Activated naive CD8-positive, alpha-beta T cell treated with anti-CD3 and anti-CD28 coated beads, Interleukin-2, amount 50 U/mL, for 24 hours (primary cell): Measurements from ENCODE around the gene CPEB1.

Experiments
- ATAC-seq: fragments of 150-1000 bp; cut with Tn5 transposase; one replicate; pipeline ENCODE4 v1.10.0; 2021
- DNase-seq: peaks from one replicate; pipeline ENCODE4 v3.0.0; 2021
- H3K27ac Mint-ChIP-seq: one replicate; pipeline ENCODE4 v1.8.0; 2021; ENCODE audit warnings: mild to moderate bottlenecking, mixed read lengths
- H3K27me3 Mint-ChIP-seq: one replicate; pipeline ENCODE4 v1.8.0; 2021; ENCODE audit warnings: mixed read lengths
- H3K36me3 Mint-ChIP-seq: one replicate; pipeline ENCODE4 v1.8.0; 2021; ENCODE audit warnings: low read depth, mixed read lengths
- H3K4me1 Mint-ChIP-seq: one replicate; pipeline ENCODE4 v1.8.0; 2021; ENCODE audit warnings: mixed read lengths
- H3K4me3 Mint-ChIP-seq: one replicate; pipeline ENCODE4 v1.8.0; 2021; ENCODE audit warnings: mild to moderate bottlenecking, moderate library complexity, mixed read lengths
- H3K9me3 Mint-ChIP-seq: one replicate; pipeline ENCODE4 v1.8.0; 2021; ENCODE audit warnings: mixed read lengths

Gene CPEB1

DNA sequence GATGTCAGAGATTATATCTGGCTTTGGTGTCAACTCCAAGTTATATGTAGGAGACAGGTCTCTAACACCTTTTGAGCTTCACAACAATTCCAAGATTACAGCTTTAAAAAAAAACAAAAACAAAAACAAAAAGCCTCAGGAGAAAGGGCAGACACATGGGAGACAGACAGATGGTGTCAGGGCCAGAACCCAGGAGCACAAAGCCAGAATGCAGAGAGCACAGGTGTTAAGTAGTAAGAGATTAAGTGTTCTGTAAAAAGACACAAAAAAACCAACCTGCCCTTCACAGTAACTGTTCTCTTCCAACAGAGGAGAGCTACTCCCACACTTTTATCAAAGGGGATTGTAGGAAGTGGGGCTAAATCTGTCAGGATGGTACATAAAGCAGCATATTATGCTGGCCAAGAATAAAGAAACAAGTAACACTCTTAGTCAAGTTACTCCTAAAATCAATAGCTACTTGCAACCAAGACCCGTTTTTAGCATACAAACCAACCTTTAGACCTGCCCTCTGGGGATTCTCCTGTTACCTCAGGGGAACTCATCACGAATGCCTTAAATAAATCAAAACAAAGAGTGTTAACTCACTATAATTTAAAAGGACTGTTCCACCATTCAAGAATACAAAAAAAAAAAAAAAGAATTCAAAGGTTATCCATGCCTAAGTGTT lies 5.9 kb downstream of the CPEB1 start:
- Mint-ChIP-seq H3K4me1 (peaks cover 3% of the 10 kb centered on the region), H3K27ac (no peak overlapping the region), H3K27me3 (peaks cover 28% of the 10 kb centered on the region), H3K36me3 (no peaks in the 10 kb centered on the region), H3K4me3 (no peak overlapping the region), H3K9me3 (no peaks in the 10 kb centered on the region)
- DNase-seq (no peak), ATAC-seq (no peak)

DNA sequence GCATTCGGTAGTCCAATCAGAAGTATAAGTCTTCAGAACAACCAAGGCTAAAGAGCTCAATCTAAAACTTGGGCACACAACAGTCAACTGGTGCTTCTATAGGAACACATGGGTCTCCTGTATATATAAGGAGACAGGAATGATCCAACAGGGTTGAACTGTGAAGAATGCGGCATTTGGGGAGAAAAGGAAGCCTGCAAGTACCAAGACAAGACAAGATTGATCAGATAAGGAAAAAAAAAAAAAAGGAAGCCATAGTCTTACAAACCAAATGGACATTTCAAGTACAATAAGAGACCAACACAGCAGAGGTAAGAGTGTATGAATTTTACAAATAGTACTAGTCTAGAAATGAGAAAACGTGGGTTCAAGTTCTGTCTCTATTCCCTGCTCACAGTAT lies 6.5 kb downstream of the CPEB1 start:
- H3K9me3 Mint-ChIP-seq = no peaks in the 10 kb centered on the region

DNA sequence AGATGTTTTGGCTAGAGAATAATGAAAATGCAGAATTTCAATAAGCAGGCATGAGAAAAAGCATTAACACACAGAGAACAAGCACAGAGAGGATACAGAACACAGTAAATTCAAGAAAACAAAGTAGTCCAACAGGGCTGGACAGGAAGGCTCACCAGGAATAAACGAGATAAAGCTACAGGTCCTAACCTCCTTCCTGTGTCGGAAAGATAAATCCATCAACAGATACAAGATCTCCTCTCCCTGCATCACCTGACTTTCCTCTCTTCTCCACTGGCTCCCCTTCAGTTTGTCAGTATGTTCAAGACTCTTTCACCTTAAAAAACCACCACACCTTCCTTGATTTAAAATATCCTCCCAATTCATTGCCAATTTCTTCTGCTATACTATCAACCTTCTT lies 11.4 kb downstream of the CPEB1 start:
- no peak for ATAC-seq
- no peak for DNase-seq
- H3K27ac Mint-ChIP-seq = no peak overlapping the region
- H3K36me3 Mint-ChIP-seq = no peaks in the 10 kb centered on the region
- no peaks in the 10 kb centered on the region for H3K4me1 Mint-ChIP-seq
- peaks cover 14% of the 10 kb centered on the region for H3K27me3 Mint-ChIP-seq
- no peaks in the 10 kb centered on the region for H3K9me3 Mint-ChIP-seq
- no peak overlapping the region for H3K4me3 Mint-ChIP-seq

More for the DNA sequence above, 6.5 kb downstream of the CPEB1 start:
- DNase-seq = no peak
- peaks cover 30% of the 10 kb centered on the region for H3K27me3 Mint-ChIP-seq
- H3K27ac Mint-ChIP-seq = no peak overlapping the region
- no peaks in the 10 kb centered on the region for H3K4me1 Mint-ChIP-seq
- no peaks in the 10 kb centered on the region for H3K36me3 Mint-ChIP-seq
- no peak for ATAC-seq
- H3K4me3 Mint-ChIP-seq = no peak overlapping the region

DNA sequence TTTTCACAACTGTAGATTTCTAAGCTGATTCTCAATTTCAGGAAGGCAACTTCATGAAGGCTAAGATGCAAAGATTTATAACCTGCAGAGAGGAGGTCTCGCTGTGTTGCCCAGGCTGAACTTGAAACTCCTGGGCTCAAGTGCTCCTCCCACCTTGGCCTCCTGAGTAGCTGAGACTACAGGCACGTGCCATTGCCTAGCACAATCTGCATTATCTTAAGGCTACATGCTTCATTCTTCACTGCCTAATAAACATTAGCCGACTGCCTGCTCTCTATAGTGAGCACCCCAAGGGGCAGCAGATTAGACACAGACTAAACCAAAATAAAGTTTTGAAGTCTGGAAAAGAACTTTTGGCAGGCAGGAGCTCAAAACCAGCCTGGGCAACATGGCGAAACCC lies 17.1 kb downstream of the CPEB1 start:
- no peak overlapping the region for H3K27ac Mint-ChIP-seq
- no peaks in the 10 kb centered on the region for H3K4me1 Mint-ChIP-seq
- H3K27me3 Mint-ChIP-seq = peaks cover 2% of the 10 kb centered on the region
- DNase-seq (no peak), ATAC-seq (no peak)
- no peak overlapping the region for H3K4me3 Mint-ChIP-seq
- no peaks in the 10 kb centered on the region for H3K9me3 Mint-ChIP-seq
- no peaks in the 10 kb centered on the region for H3K36me3 Mint-ChIP-seq

DNA sequence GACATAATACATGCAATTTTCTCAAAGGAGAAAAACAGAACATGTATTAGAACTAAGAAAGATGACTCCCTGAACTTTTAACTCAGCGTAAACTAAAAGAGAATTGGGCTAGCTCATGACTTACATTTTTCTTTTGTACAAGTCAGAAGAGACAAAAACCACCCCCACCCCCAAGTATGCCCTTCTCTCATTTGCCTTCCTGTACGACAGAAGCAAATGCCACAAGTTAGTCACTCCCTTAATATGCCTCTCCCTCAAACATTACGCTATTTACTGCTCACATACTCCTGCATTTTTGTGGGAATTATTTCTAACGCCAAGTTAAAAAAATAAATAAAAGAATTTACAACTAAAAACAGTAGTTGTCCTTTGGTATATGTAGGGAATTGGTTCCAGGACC lies 22.0 kb downstream of the CPEB1 start:
- Mint-ChIP-seq H3K36me3 (no peaks in the 10 kb centered on the region), H3K4me3 (no peak overlapping the region), H3K27me3 (peaks cover 2% of the 10 kb centered on the region), H3K4me1 (no peaks in the 10 kb centered on the region), H3K27ac (no peak overlapping the region), H3K9me3 (no peaks in the 10 kb centered on the region)
- no peak for DNase-seq
- no peak for ATAC-seq

DNA sequence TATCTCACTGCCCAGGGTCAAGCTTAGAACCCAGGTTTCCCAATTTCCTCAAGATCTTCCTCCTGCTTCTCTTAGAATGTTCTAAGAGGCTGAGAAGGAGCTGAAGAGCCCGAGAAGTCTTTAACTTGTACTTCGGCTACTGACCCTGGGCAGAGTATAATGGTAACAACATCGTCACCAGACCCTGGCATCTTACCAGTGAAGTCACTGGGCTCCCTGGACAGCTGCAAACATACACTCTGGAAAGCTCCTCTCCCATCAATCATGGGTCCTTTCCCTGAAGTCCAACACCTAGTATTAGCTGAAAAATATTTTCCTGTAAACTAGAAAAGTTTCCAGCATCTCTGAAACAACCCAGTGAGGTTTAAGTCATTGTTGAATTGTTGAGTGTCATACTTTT lies 22.7 kb downstream of the CPEB1 start:
- no peak overlapping the region for H3K4me3 Mint-ChIP-seq
- no peak overlapping the region for H3K27ac Mint-ChIP-seq

DNA sequence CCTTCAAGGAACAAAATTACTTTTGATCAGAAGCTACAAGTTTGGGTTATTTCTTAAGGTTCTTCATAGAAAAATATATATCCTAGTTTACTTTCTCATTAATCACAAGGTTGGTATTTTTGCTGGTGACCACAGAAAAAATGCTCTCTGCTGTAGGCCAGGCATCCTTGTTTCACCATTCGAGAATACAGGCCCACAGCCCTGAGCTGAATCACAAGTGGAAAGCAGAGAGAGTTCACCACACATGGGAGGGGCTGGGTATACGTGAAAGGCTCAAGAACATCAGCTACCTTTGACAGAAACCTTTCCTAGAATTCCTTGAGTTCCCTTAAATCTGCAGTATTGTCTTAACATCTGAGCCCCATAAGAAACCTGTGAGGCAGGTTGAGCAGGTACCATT lies 23.2 kb downstream of the CPEB1 start:
- ATAC-seq (no peak), DNase-seq (no peak)
- Mint-ChIP-seq H3K4me3 (no peak overlapping the region), H3K4me1 (no peaks in the 10 kb centered on the region), H3K36me3 (no peaks in the 10 kb centered on the region), H3K27me3 (peaks cover 2% of the 10 kb centered on the region), H3K9me3 (no peaks in the 10 kb centered on the region), H3K27ac (no peak overlapping the region)

More for the DNA sequence above, 22.7 kb downstream of the CPEB1 start:
- no peaks in the 10 kb centered on the region for H3K4me1 Mint-ChIP-seq
- no peaks in the 10 kb centered on the region for H3K36me3 Mint-ChIP-seq
- H3K9me3 Mint-ChIP-seq = no peaks in the 10 kb centered on the region
- DNase-seq (no peak), ATAC-seq (no peak)
- peaks cover 2% of the 10 kb centered on the region for H3K27me3 Mint-ChIP-seq

DNA sequence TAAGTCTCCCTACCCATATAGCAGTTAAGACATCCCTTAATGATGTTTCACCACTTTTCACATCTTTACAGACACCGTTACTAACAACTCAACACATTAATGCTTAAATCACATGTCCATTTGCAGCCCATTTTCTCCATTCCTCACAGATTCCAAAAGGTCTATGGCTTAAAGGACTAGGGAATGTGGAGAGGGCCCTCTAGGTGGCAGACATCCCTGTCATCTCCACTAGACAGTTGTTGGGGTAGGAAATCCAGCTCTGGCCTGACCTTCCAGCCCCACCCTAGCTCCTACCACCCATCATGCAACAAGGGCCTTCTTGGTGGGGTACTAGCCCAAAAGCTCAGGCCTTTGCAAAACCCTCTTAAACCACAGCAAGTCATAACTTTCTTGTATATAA lies 25.2 kb downstream of the CPEB1 start:
- Mint-ChIP-seq H3K36me3 (no peaks in the 10 kb centered on the region), H3K4me3 (no peak overlapping the region), H3K4me1 (no peaks in the 10 kb centered on the region), H3K9me3 (no peaks in the 10 kb centered on the region), H3K27me3 (peaks cover 3% of the 10 kb centered on the region), H3K27ac (no peak overlapping the region)
- DNase-seq = no peak
- ATAC-seq = no peak

DNA sequence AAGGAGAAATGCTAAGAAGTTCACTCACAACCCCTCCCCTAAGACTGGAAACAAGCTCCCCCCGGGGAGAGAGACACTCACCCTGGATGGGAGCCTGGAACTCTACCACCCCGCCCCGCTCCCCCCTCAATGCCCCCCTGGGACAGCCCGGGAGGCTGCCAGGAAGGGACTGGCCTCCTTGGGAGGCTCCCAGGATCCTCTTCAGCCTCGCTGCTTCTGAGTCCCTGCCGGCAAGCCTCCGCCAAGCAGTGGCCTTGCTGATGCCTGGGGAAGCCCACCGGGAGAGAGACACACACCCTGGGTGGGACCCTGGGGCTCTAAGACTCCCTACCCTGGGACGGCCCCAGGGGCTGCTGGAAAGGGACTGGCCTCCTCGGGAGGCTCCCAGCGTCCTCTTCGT lies 33.4 kb downstream of the CPEB1 start:
- peaks cover 3% of the 10 kb centered on the region for H3K27me3 Mint-ChIP-seq
- H3K36me3 Mint-ChIP-seq = no peaks in the 10 kb centered on the region
- no peaks in the 10 kb centered on the region for H3K4me1 Mint-ChIP-seq
- no peak for ATAC-seq
- no peak for DNase-seq
- H3K4me3 Mint-ChIP-seq = no peak overlapping the region
- no peaks in the 10 kb centered on the region for H3K9me3 Mint-ChIP-seq
- H3K27ac Mint-ChIP-seq = no peak overlapping the region

DNA sequence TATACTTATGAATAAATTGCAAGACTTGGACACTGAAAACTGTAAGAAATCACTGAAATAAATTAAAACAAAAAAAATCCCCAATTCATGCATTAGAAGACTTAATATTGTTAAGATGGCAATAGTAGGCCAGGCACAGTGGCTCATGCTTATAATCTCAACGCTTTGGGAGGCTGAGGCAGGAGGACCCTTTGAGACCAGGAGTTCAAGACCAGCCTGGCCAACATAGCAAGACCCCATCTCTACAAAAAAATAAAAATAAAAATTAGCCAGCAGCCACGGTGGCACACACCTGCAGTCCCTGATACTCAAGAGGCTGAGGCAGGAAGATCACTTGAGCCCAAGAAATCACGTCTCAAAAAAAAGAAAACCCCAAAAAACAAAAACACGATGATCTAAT lies 35.8 kb downstream of the CPEB1 start:
- Mint-ChIP-seq H3K27ac (no peak overlapping the region), H3K4me1 (no peaks in the 10 kb centered on the region), H3K27me3 (peaks cover 3% of the 10 kb centered on the region), H3K9me3 (no peaks in the 10 kb centered on the region), H3K4me3 (no peak overlapping the region), H3K36me3 (no peaks in the 10 kb centered on the region)
- DNase-seq (no peak), ATAC-seq (no peak)

DNA sequence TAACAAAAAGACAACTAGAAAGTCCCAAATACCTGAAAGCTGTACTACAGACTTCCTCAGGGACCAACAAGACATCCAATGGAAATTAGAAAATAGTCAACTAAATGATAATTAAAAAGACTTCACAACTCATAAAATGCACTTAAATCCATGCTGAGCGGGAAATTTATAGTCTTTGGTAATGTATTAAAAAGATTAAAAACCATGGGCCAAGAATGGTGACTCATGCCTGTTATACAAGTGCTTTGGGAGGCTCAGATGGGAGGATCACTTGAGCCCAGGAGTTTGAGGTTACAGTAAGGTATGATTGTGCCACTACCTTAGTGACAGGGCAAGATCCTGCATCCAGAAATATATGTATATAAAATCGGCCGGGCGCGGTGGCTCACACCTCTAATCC lies 45.0 kb downstream of the CPEB1 start:
- Mint-ChIP-seq H3K27ac (no peak overlapping the region), H3K9me3 (no peaks in the 10 kb centered on the region), H3K4me1 (no peaks in the 10 kb centered on the region), H3K4me3 (no peak overlapping the region), H3K36me3 (no peaks in the 10 kb centered on the region), H3K27me3 (peaks cover 8% of the 10 kb centered on the region)
- ATAC-seq (no peak), DNase-seq (no peak)

DNA sequence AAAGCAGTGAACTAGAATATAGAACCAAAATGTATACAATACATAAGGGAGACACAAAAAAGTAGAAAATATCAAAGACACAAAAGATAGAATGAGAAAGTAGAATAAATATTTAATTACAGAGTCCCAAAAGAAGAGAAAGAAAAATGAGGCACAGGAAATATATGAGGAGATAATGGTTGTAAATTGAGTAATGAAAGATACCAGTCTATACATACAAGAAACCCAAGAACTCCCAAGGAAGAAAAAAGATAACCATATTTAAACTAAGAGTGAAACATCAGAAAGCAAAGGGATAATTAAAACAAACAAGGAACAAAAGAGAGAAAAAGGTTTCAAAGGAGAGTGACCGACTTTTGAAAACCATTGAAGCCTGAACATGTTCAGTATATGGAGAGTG lies 47.3 kb downstream of the CPEB1 start:
- Mint-ChIP-seq H3K27ac (no peak overlapping the region), H3K4me3 (no peak overlapping the region), H3K4me1 (no peaks in the 10 kb centered on the region), H3K27me3 (peaks cover 8% of the 10 kb centered on the region), H3K9me3 (no peaks in the 10 kb centered on the region), H3K36me3 (no peaks in the 10 kb centered on the region)
- DNase-seq = no peak
- ATAC-seq = no peak

DNA sequence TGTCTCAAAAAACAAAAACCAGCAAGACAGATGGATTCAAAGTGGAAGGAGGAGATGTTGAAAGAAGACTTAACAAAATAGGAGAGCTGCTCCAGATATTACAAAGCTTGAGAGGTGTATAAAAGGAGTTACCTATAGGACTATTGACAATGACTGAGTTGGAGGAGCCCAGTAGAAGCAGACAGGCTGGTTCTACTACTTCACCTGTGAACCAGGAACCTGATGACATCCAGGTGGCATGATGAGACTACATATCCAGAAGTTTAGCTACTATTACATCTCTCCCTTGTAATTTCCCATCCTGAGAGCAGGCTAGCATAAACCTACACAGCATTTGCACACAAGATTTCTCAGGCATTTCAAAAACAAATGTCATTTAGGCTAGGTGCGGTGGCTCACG lies 49.3 kb downstream of the CPEB1 start:
- ATAC-seq (no peak), DNase-seq (no peak)
- no peak overlapping the region for H3K4me3 Mint-ChIP-seq
- peaks cover 8% of the 10 kb centered on the region for H3K27me3 Mint-ChIP-seq
- no peaks in the 10 kb centered on the region for H3K4me1 Mint-ChIP-seq
- H3K27ac Mint-ChIP-seq = no peak overlapping the region
- H3K36me3 Mint-ChIP-seq = no peaks in the 10 kb centered on the region
- no peaks in the 10 kb centered on the region for H3K9me3 Mint-ChIP-seq

DNA sequence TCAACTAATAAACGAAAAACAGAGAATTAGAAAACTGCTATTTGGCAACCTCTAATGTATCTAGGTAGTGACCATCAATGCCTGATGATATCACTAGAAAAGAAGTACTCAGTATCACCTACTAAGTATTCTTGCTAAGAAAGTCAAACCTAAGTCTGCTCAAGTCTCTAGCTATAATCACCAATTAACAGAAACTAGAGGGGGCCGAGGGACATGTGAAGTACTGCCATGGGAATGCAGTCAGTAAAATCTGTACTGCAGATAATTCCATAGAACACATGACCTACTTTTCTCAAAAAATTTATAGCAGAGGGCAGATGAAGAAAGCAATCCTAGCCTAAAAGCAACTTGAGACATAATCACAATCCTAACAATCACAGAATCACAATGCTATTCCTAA lies 51.4 kb downstream of the CPEB1 start:
- Mint-ChIP-seq H3K36me3 (no peaks in the 10 kb centered on the region), H3K4me1 (no peaks in the 10 kb centered on the region), H3K4me3 (no peak overlapping the region), H3K27ac (no peak overlapping the region), H3K27me3 (peaks cover 8% of the 10 kb centered on the region), H3K9me3 (no peaks in the 10 kb centered on the region)
- no peak for DNase-seq
- ATAC-seq = no peak

DNA sequence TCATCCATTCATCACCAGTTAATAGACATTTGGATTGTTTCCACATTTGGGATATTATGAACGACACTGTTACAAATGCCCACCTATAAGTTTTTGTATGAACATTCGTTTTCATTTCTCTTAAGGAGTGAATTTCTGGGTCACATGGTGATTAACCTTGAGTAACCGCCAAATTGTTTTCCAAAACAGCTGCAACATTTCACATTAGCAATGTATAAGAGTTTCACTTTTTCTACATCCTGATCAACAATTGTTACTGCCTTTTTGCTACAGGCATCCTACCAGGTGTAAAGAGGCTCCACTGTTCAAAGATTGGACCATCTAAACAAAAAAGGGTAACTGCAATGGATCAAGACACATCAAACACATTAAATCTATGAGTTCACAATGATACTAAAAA lies 52.0 kb downstream of the CPEB1 start:
- Mint-ChIP-seq H3K36me3 (no peaks in the 10 kb centered on the region), H3K4me1 (no peaks in the 10 kb centered on the region), H3K27me3 (peaks cover 6% of the 10 kb centered on the region), H3K27ac (no peak overlapping the region), H3K9me3 (no peaks in the 10 kb centered on the region), H3K4me3 (no peak overlapping the region)
- ATAC-seq = no peak
- DNase-seq = no peak

DNA sequence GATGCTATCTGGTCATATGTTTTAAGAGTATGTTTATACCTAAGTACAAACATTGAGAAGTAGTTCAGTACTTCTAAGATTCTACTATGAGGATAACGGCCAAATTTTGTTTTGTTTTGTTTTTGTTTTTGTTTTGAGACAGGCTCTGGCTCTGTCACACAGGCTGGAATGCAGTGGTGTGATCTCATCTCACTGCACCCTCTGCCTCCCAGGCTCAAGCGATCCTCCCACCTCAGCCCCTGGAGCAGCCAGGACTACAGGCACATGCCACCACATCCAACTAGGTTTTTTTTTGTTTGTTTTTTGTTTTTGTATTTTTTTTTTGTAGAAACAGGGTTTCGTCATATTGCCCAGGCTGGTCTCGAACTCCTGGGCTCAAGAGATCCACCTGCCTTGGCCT lies 59.4 kb downstream of the CPEB1 start:
- no peaks in the 10 kb centered on the region for H3K9me3 Mint-ChIP-seq
- H3K4me1 Mint-ChIP-seq = no peaks in the 10 kb centered on the region
- no peaks in the 10 kb centered on the region for H3K27me3 Mint-ChIP-seq
- H3K27ac Mint-ChIP-seq = no peak overlapping the region
- no peak overlapping the region for H3K4me3 Mint-ChIP-seq
- DNase-seq (no peak), ATAC-seq (no peak)
- H3K36me3 Mint-ChIP-seq = no peaks in the 10 kb centered on the region
